HG03025 (cell line): ENCODE measurements around the gene PRSS22.

Source experiments
- ATAC-seq: cut with Tn5 transposase; IDR thresholded peaks from one replicate; pipeline ENCODE4 v1.9.1; 2021; ENCODE audit warnings: mild to moderate bottlenecking, moderate library complexity; ENCODE audit not compliant: unreplicated experiment, low FRiP score

Gene PRSS22

GRCh38 chr16:2829501-2830354, 28.2 kb downstream of the PRSS22 start, which contains the start of gene ZG16B:
ZG16B (plus strand) TSS chr16:2830303; CDS start chr16:2830442, 139 bp downstream.
- ATAC-seq = no peak

GRCh38 chr16:2828876-2829430, 29.0 kb downstream of the PRSS22 start:
- no peak for ATAC-seq

DNA sequence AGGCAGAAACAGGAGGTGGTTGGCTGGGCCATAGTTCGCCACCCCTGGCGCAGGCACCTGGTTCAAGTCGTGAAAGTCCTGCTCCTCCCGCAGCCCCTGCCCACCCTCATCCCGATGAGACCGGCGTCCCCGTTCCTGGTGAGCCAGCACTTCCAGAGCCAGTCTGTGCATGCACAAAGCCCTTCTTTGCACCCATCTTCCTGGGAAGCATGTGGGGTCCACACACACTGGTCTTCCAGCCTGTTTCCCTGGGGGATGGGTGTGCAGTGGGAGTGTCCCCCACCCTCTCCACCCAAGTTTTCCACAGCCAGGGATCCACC, 29.5 kb downstream of the PRSS22 start:
- no peak for ATAC-seq

DNA sequence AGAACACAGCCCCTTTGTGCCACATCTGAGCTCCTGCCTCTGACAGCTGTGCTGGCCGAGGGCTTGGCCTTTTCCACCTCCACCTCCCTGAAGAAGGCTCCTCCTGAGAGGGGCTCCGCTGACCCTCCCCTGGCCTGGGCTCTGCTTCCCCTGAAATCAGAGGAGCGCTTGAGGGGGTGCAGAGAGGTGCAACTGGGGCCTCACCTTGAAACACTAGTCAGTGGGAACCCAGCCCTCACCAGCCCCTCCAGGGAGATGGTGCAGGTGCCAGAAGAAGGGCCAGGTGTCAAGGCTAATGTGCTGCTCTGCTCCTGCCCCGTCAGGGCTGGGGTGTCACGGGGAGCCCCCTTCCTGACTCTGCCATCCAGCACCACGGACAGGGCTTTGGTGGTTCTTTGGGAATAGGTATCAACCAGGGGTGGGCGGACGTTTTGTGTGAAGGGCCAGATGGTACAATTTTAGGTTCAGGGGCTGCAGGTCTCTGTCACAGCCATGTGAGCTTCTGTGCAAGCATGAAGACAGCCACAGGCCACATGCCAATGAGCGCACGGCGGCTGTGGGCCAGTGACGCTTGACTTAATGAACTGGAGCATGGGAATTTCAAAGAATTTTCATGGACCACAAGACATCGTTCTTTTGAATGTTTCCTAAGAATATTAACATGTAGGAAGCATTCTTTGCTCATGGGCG, 30.0 kb downstream of the PRSS22 start:
- no peak for ATAC-seq

DNA sequence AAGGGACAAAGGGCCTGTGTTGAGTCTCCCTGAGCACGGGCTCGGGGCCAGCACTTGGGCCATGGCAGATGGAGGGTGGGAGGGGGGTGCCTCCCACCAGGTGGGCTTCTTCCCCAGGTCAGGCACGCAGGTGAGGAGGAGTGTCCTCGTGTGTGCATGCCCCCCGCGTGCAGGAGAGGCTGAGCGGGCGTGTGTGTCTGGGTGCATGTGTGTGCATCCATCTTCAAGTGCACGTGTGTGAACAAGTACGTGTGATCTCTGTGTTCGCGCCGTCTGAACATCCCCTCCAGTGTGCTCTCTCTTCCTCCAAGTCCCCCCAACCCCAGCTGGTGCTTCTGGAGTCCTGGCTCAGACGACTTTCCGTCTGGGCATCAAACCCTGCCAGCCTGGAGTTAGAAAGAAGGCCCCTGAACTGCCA, 30.6 kb downstream of the PRSS22 start:
- no peak for ATAC-seq

GRCh38 chr16:2826591-2827373, 31.2 kb downstream of the PRSS22 start:
- ATAC-seq = no peak

DNA sequence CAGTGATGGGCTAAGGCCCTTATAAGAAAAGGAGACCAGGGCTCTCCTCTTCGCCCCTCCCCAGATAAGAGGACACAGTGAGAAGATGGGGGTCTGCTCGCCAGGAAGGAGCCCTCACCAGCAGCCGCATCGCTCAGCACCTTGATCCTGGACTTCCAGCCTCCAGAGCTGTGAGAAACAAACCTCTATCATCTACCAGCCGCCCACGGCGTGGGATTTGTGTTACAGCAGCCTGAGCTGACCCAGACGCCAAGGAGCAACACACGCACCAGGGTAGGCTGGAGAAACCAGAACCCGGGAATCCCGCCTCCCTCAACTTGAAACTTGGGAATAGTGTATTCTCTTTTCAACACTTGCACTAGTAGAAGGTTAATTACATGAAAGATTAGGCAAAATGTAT, 32.1 kb downstream of the PRSS22 start:
- no peak for ATAC-seq

DNA sequence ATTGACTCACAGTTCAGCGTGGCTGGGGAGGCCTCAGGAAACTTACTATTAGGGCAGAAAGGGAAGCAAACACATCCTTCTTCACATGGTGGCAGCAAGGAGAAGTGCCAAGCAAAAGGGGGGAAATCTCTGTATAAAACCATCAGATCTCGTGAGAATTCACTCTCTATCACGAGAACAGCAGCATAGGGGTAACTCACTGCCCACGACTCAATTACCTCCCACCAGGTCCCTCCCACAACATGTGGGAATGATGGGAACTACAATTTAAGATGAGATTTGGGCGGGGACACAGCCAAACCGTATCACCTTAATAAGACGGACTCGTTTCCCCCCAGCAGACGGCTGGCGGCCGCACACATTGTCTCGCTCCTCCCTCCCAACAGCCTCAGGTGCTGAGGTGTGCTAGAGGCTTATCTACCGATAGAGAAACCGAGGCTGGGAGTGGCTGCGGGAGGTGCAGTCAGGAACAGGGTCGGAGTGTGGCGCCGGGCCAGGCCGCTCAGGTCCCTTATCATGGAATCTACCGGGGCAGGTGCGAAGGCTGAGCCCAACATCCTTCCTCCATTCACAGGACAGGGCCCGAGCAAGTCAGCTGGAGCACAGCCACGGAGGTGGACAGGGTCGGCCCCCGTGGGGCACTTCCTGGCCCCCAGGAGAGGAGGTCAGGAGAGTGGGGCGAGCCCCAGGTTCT, 32.8 kb downstream of the PRSS22 start:
- ATAC-seq = no peak

DNA sequence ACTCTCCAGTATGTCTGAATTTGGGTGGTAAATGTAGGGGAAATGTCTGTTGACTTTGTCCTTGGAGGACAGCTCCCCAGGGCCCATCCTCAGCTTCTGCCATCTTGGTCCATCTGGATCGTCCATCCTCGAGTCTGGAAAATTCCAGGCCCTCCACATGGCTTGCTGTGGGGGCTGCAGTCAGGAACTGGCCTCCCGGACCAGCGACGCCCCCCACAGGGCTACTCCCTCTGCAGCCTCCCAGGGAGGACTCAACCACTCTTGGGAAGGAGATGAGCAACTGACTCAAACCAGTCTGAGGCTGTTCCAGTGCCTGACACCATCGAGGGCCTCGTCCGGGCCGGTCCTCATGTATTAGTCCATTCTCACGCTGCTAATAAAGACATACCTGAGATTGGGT, 33.3 kb downstream of the PRSS22 start:
- ATAC-seq = no peak

DNA sequence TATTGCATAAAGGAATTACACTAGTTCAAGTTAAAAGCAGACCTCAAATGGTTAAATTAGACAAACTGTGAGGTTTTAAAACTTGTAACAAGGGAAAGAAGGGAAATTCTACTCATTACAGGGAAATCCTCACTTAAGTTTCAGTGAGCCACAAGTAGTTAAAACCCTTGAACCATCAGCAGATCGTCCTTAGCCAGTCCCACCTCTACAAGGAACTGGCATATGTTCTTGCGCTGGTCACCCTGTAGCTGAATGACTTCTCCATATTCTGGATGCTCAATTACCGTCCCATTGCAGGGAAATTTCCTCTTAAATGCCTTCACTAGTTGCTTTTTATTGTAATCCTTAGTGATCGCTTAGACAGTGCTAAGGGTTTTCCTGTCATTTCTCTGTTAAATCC, 35.5 kb downstream of the PRSS22 start:
- no peak for ATAC-seq

DNA sequence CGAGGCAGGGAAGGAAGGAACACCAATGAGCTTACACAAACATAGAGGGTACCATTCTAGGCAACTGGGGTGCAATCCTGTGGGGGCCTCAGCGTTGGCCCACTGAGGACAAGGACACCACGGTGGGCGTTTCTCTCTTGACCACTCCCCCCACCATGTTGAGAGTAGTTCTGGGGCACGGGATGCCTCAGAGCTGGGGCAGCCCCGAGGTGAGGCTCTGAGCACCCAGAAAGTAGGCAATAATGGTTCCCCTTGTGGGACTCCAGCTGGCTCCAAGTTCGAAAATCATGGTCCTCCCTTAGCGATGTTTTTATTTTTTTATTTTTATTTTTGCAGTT, 35.8 kb downstream of the PRSS22 start:
- no peak for ATAC-seq

DNA sequence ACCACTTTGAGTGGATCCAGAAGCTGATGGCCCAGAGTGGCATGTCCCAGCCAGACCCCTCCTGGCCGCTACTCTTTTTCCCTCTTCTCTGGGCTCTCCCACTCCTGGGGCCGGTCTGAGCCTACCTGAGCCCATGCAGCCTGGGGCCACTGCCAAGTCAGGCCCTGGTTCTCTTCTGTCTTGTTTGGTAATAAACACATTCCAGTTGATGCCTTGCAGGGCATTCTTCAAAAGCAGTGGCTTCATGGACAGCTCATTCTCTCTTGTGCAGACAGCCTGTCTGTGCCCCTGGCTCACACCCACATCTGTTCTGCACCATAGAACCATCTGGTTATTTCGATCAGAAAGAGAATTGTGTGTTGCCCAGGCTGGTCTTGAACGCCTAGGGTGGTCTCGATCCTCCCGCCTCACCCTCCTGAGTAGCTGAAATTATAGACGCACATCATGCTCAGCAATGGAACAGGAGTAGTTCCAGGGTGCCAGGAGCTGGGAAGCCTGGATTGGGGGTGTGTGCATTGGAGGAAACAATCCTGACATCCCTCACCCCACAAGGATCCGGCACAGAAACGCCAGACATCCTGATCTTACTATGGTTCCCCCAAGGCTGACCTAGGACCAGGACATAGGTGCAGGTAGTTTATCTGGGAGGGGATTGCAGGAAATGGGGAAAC, 36.3 kb downstream of the PRSS22 start:
- no peak for ATAC-seq

- no peak for ATAC-seq
These were observed 37.0 kb downstream of the PRSS22 start for GRCh38 chr16:2820836-2821486.

DNA sequence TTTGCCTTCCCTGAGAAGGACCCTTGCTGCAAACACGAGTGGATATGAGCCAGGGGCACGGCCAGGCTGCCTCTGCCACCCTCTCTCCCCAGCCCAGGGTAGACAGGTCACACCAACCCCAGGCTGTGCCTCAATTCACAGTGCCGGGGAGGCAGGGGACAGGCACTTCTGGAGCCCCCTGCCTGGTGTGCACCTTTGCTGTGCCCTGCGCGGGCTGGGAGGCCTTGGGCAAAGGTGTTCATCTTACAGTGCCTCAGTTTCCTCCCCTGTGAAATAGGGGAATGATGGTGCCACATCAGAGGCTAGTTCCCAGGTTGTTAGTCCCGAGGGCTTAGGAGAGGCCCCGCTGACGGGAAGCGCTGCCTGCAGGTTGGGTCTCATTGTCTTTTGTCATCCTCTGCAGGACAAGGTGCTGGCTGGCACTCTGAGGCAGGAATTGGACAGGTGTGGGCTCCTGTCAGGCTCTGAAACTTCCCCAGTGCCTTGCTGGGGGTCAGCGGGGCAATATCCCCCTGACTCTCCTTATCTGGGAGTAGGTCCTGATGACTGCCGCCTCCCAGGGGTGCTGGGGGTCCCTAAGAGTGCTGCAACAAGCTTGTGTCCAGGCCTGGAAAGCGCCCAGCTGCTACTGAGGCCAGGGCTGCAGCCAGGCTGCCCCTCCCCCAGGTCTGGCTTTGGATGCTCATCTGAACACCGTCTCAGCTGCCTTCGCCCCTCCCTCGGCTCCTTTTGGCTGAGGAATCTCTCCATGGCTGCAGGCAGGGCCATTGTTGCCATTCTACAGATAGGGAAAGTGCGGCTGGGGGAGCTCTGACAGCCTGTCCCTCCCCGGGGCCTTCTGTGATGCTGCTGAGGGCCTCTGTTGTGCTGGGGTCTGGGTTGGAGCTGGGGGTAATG, 37.8 kb downstream of the PRSS22 start:
- no peak for ATAC-seq

GRCh38 chr16:2819179-2819938, 38.6 kb downstream of the PRSS22 start:
- ATAC-seq = no peak

DNA sequence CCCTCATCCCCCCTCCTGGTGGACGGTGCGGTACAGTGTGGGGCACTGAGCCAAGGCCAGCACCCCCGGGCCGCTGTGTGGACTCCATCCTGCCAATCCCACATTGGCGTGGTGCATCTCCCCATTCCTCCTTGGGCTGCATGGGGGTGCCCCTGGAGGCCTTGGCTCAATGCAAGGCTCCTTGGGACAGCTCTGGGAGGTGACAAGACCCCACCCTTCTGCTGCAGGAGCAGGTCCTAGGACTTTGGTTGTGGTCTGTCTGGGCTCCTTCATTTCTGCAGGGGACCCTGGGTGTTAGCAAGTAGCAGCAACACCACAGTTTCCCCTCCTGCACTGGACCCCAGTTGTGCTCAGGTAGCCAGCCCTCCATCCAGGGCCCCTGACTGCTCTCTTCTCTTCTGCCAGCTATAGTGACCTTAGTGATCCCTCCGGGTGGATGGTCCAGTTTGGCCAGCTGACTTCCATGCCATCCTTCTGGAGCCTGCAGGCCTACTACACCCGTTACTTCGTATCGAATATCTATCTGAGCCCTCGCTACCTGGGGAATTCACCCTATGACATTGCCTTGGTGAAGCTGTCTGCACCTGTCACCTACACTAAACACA, 39.6 kb downstream of the PRSS22 start:
- no peak for ATAC-seq
